ENCODE measurements around the gene EHMT1.

DNA sequence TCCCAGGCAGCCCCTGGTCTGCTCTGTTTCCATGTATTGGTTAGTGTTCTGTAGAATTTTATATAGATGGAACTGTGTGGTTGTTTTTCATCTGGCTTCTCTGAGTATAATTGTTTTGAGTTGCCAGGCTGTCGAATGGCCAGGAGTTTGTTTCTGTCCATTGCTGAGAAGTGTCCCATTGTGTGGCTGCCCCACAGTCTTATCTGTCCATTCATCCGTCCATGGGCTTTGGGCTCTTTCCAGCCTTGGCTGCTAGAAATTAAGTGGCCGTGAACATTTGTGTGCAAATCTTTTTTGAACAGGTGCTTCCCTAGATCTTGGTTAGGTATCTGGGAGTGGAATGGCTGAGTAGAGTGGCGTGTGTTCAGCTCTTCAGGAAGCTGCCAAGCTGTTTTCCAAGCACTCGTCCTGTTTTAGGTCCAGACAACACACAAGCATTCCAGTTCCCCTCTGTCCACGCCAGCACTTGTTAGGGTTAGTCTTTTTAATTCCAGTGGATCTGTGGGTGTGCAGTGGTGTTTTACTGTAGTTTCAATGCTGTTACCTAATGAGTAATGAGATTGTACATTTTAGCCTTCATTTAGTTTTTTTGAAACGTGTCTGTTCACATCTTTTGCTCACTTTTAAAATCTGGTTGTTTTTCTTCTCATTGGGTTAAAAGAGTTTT, 136.6 kb downstream of the EHMT1 start:
- TF ChIP-seq, protein P1, sequence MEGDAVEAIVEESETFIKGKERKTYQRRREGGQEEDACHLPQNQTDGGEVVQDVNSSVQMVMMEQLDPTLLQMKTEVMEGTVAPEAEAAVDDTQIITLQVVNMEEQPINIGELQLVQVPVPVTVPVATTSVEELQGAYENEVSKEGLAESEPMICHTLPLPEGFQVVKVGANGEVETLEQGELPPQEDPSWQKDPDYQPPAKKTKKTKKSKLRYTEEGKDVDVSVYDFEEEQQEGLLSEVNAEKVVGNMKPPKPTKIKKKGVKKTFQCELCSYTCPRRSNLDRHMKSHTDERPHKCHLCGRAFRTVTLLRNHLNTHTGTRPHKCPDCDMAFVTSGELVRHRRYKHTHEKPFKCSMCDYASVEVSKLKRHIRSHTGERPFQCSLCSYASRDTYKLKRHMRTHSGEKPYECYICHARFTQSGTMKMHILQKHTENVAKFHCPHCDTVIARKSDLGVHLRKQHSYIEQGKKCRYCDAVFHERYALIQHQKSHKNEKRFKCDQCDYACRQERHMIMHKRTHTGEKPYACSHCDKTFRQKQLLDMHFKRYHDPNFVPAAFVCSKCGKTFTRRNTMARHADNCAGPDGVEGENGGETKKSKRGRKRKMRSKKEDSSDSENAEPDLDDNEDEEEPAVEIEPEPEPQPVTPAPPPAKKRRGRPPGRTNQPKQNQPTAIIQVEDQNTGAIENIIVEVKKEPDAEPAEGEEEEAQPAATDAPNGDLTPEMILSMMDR (conservative IDR thresholded peaks at IDR 0.05; ENCODE audit: low read depth in 2 of 2) = no peak
- TF ChIP-seq POLR2AphosphoS5 (IDR thresholded peaks at IDR 0.05; ENCODE audit: low read depth) (no peak), CREB1 (CRISPR knock-in tag; IDR thresholded peaks at IDR 0.05; ENCODE audit: low read depth) (no peak), EZH2phosphoT487 (IDR thresholded peaks at IDR 0.05; ENCODE audit: unreplicated experiment) (no peak), STAT1 (IDR thresholded peaks at IDR 0.05; ENCODE audit: unreplicated experiment) (no peak), EZH2 (IDR thresholded peaks at IDR 0.05; ENCODE audit: low read depth, unreplicated experiment) (no peak)
- TF ChIP-seq, protein P2, sequence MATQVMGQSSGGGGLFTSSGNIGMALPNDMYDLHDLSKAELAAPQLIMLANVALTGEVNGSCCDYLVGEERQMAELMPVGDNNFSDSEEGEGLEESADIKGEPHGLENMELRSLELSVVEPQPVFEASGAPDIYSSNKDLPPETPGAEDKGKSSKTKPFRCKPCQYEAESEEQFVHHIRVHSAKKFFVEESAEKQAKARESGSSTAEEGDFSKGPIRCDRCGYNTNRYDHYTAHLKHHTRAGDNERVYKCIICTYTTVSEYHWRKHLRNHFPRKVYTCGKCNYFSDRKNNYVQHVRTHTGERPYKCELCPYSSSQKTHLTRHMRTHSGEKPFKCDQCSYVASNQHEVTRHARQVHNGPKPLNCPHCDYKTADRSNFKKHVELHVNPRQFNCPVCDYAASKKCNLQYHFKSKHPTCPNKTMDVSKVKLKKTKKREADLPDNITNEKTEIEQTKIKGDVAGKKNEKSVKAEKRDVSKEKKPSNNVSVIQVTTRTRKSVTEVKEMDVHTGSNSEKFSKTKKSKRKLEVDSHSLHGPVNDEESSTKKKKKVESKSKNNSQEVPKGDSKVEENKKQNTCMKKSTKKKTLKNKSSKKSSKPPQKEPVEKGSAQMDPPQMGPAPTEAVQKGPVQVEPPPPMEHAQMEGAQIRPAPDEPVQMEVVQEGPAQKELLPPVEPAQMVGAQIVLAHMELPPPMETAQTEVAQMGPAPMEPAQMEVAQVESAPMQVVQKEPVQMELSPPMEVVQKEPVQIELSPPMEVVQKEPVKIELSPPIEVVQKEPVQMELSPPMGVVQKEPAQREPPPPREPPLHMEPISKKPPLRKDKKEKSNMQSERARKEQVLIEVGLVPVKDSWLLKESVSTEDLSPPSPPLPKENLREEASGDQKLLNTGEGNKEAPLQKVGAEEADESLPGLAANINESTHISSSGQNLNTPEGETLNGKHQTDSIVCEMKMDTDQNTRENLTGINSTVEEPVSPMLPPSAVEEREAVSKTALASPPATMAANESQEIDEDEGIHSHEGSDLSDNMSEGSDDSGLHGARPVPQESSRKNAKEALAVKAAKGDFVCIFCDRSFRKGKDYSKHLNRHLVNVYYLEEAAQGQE (IDR thresholded peaks at IDR 0.05; ENCODE audit: unreplicated experiment) = no peak
- TF ChIP-seq, protein P3, sequence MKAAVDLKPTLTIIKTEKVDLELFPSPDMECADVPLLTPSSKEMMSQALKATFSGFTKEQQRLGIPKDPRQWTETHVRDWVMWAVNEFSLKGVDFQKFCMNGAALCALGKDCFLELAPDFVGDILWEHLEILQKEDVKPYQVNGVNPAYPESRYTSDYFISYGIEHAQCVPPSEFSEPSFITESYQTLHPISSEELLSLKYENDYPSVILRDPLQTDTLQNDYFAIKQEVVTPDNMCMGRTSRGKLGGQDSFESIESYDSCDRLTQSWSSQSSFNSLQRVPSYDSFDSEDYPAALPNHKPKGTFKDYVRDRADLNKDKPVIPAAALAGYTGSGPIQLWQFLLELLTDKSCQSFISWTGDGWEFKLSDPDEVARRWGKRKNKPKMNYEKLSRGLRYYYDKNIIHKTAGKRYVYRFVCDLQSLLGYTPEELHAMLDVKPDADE (IDR thresholded peaks at IDR 0.05) = no peak
- TF ChIP-seq, protein P4, sequence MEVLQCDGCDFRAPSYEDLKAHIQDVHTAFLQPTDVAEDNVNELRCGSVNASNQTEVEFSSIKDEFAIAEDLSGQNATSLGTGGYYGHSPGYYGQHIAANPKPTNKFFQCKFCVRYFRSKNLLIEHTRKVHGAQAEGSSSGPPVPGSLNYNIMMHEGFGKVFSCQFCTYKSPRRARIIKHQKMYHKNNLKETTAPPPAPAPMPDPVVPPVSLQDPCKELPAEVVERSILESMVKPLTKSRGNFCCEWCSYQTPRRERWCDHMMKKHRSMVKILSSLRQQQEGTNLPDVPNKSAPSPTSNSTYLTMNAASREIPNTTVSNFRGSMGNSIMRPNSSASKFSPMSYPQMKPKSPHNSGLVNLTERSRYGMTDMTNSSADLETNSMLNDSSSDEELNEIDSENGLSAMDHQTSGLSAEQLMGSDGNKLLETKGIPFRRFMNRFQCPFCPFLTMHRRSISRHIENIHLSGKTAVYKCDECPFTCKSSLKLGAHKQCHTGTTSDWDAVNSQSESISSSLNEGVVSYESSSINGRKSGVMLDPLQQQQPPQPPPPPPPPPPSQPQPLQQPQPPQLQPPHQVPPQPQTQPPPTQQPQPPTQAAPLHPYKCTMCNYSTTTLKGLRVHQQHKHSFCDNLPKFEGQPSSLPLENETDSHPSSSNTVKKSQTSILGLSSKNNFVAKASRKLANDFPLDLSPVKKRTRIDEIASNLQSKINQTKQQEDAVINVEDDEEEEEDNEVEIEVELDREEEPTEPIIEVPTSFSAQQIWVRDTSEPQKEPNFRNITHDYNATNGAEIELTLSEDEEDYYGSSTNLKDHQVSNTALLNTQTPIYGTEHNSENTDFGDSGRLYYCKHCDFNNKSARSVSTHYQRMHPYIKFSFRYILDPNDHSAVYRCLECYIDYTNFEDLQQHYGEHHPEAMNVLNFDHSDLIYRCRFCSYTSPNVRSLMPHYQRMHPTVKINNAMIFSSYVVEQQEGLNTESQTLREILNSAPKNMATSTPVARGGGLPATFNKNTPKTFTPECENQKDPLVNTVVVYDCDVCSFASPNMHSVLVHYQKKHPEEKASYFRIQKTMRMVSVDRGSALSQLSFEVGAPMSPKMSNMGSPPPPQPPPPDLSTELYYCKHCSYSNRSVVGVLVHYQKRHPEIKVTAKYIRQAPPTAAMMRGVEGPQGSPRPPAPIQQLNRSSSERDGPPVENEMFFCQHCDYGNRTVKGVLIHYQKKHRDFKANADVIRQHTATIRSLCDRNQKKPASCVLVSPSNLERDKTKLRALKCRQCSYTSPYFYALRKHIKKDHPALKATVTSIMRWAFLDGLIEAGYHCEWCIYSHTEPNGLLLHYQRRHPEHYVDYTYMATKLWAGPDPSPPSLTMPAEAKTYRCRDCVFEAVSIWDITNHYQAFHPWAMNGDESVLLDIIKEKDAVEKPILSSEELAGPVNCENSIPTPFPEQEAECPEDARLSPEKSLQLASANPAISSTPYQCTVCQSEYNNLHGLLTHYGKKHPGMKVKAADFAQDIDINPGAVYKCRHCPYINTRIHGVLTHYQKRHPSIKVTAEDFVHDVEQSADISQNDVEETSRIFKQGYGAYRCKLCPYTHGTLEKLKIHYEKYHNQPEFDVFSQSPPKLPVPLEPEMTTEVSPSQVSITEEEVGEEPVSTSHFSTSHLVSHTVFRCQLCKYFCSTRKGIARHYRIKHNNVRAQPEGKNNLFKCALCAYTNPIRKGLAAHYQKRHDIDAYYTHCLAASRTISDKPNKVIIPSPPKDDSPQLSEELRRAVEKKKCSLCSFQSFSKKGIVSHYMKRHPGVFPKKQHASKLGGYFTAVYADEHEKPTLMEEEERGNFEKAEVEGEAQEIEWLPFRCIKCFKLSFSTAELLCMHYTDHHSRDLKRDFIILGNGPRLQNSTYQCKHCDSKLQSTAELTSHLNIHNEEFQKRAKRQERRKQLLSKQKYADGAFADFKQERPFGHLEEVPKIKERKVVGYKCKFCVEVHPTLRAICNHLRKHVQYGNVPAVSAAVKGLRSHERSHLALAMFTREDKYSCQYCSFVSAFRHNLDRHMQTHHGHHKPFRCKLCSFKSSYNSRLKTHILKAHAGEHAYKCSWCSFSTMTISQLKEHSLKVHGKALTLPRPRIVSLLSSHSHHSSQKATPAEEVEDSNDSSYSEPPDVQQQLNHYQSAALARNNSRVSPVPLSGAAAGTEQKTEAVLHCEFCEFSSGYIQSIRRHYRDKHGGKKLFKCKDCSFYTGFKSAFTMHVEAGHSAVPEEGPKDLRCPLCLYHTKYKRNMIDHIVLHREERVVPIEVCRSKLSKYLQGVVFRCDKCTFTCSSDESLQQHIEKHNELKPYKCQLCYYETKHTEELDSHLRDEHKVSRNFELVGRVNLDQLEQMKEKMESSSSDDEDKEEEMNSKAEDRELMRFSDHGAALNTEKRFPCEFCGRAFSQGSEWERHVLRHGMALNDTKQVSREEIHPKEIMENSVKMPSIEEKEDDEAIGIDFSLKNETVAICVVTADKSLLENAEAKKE (CRISPR knock-in tag; IDR thresholded peaks at IDR 0.05) = no peak
